Measurements from ENCODE around the gene OR51A2.
"Not testable (repeated sequence)": the region's sequence is repeated elsewhere in the genome, so short reads cannot be mapped to it uniquely, and the experiment has no call there.

Gene OR51A2, protein sequence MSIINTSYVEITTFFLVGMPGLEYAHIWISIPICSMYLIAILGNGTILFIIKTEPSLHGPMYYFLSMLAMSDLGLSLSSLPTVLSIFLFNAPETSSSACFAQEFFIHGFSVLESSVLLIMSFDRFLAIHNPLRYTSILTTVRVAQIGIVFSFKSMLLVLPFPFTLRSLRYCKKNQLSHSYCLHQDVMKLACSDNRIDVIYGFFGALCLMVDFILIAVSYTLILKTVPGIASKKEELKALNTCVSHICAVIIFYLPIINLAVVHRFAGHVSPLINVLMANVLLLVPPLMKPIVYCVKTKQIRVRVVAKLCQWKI

DNA sequence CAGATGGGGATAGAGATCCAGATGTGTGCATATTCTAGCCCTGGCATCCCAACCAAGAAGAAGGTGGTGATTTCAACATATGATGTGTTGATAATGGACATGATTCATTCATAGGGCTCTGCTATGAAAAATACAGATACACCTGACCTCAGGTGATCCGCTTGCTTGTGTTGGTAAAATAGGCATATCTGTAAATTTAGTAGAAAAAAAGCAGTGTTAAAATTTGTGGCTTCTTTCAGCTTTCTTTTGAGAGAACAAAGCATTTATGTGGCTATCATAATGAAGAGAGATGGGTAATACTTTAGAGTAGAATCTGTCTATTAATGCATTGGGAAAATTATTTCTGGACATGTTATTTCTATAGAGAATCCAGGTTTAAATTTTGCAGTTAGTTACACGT is at the start of gene OR51A2:
Gene OR51A2, minus strand, starts transcription at position 101 of the 400 bp plus-strand sequence. Its CDS starts 0 bp downstream, at position 101.
- not testable (repeated sequence) for H3K4me3 ChIP-seq (ENCODE audit: low read depth, low read length)

DNA sequence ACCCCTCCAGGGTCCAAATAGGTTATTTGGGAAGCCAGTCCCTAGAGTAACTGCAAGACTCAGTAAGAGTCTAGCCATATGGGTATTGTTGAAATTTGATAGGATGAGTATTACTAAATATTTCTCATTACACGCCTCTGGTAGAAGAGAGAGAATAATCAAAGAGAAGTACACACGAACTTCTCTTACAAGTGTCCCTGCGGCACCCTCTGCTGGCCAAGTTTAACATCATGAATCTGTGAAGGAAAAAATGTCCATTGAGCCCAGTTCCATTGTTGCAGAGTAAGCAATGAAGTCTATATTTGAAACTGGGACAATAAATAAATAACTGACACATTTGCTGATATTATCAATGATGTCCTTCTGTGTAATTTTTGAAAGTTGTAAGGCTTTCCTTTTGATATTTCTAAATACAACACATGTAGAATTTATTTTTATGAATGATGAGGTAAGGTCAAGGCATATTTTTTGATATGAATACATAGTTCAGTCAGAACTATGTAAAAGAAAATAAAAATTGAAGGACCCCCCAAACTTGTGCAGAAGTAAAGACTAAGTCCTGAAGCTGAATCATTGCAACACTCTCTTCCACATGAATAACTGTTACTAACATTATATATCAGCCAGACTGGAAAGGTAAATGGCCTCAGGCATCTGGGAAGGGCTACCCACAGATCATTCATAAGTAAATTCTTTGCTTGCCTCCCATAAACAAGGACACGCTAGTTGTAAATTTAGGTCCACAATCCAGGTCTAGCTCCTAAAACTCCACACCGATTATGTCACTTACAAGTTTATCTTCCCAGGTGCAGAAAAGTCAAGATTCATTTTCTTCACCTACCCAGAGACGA is 49.1 kb upstream of the OR51A2 start:
- no peak overlapping the region for H3K4me3 ChIP-seq (ENCODE audit: low read depth, low read length)

DNA sequence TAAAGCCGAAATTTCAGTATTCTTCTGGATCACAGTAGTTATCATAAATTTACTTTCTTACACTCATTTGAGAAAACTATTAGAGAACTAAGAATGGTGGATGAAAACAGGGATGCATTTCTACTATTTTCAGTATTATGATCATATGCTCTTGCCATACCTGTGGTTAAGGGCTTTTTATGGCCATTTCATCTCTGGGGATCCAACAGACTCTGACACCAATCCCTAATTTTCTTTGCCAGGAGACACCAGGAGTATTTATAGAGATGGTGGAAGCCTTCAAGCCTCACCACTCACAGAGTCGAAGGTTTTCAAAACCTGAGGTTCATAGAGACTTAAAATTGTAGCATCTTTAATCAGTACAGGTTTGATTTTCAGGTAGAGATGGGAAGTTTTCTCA is 39.0 kb upstream of the OR51A2 start, which contains the start of gene OR51L1:
Gene OR51L1, plus strand, starts transcription at position 301 of the 400 bp plus-strand sequence. CDS start 4,132 bp downstream, outside the sequence.
- no peak within 1 kb of the TSS for H3K4me3 ChIP-seq (ENCODE audit: low read depth, low read length)

DNA sequence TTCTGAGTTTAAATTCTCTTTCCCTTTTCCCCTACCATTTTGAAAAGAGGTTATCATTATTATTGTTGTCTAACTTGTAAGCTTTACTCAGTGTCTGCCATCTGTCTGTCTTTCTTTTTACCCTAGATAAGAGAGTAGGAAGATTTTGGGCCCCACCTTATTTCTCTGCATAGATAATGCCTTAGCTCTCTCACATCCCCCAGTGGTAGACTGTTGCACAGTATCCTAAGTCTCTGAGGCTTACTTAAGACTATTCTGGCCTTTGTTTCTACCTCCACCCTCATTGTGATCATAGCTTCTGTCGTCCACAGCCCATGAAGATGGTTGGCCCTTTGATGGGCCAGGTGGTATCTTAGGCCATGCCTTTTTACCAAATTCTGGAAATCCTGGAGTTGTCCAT is 35.5 kb upstream of the OR51A2 start:
- no peak overlapping the region for H3K4me3 ChIP-seq (ENCODE audit: low read depth, low read length)

- H3K4me3 ChIP-seq (ENCODE audit: low read depth, low read length): no peak overlapping the region
Observed at GRCh38 chr11:4983841-4984240, 28.3 kb upstream of the OR51A2 start.

DNA sequence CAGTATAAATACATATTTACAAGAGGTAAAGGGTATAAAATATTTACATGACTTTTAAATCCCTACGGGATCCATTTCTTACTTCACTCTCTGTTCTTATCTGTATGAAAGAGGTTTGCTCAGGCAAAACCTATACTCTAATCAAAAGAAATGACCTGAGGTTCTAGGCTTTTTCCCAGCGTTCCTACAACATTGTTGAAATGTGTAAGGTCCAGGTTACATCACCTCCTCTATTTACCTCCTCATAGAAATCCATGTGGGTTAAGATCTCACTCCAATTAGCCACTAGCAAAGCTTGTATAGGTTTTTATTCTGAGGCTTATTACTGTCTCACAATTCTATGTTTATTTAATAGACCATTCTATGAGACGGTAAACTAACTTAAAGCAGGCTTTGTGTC is 27.2 kb upstream of the OR51A2 start:
- no peak overlapping the region for H3K4me3 ChIP-seq (ENCODE audit: low read depth, low read length)

DNA sequence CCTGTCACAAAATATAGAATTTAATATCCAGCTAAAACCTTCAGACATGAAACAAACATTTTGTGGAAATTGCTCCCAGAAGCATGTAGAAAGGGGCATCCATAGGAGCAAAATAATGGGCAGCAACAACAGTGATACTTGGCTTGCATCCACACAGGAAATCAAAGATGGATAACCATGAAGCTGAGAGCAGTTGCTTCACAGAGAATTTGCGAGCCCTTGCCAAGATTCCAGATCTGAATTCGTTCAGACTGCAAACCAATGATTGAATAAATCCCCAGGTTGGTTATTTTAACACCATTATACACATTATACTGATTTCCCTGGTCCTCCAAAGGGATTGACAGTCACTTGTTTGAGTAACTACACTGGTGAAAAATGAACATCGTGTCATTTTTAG is 23.5 kb upstream of the OR51A2 start:
- H3K4me3 ChIP-seq (ENCODE audit: low read depth, low read length): no peak overlapping the region

DNA sequence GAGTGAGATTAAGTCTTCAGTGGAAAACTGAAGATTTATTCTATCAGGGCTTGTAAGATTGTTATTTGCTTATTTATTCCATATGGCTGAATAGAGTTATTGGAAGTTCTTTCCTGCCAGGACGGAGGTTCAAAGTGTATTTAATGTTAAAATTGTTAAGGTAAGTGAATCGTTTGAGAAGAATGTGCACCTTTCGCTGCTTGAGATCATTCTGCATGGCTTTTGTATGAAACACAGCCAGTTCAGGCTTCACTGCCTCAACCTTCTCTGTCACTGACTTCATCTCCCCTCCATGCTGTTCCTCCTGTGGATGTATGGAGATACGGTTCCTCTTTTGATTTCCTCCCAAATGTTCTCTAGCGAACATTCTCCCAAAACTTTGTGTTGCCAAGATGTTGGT is 19.9 kb upstream of the OR51A2 start:
- no peak overlapping the region for H3K4me3 ChIP-seq (ENCODE audit: low read depth, low read length)

- no peak overlapping the region for H3K4me3 ChIP-seq (ENCODE audit: low read depth, low read length)
Observed at GRCh38 chr11:4962816-4963215, 7.3 kb upstream of the OR51A2 start.

- no peak overlapping the region for H3K4me3 ChIP-seq (ENCODE audit: low read depth, low read length)
Observed at GRCh38 chr11:4960877-4961276, 5.4 kb upstream of the OR51A2 start.

GRCh38 chr11:4957396-4957795 is 1.9 kb upstream of the OR51A2 start:
- H3K4me3 ChIP-seq (ENCODE audit: low read depth, low read length): no peak overlapping the region

DNA sequence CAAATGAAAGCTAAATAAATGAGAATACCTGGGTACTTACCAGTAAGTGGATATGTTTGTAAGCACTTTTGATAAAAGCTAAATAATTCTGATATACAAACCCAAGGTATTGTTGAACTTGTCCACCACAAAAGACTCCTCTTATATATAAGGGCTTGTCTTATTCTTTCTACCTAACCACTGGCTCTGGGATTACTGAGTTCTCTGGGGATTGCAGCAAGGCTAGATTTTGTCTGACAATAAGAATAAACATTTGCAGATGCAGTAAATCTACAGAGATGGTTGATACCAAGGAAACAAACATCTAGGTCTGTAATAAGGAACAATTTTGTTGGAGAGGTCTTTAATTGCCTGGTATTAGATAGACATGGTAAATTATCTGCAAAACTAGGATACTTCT is 8.0 kb downstream of the OR51A2 start, which contains the start of gene OR51A4:
Gene OR51A4, minus strand, starts transcription at position 101 of the 400 bp plus-strand sequence. CDS start 505 bp downstream, outside the sequence.
- no peak within 1 kb of the TSS for H3K4me3 ChIP-seq (ENCODE audit: low read depth, low read length)

GRCh38 chr11:4936745-4937144 is 18.8 kb downstream of the OR51A2 start:
- H3K4me3 ChIP-seq (ENCODE audit: low read depth, low read length): no peak overlapping the region

- H3K4me3 ChIP-seq (ENCODE audit: low read depth, low read length): no peak overlapping the region
Observed at GRCh38 chr11:4932751-4933150, 22.8 kb downstream of the OR51A2 start.

GRCh38 chr11:4926608-4927007 is 28.9 kb downstream of the OR51A2 start:
- no peak overlapping the region for H3K4me3 ChIP-seq (ENCODE audit: low read depth, low read length)

- no peak within 1 kb of the TSS for H3K4me3 ChIP-seq (ENCODE audit: low read depth, low read length)
Observed at GRCh38 chr11:4924239-4924638, 31.3 kb downstream of the OR51A2 start, which contains the start of gene OR51G1. OR51G1 (minus strand) TSS chr11:4924339; CDS start chr11:4924339, 0 bp downstream.

GRCh38 chr11:4922304-4922703 is 33.2 kb downstream of the OR51A2 start:
- no peak overlapping the region for H3K4me3 ChIP-seq (ENCODE audit: low read depth, low read length)

GRCh38 chr11:4921796-4922195 is 33.7 kb downstream of the OR51A2 start:
- H3K4me3 ChIP-seq (ENCODE audit: low read depth, low read length): no peak overlapping the region

DNA sequence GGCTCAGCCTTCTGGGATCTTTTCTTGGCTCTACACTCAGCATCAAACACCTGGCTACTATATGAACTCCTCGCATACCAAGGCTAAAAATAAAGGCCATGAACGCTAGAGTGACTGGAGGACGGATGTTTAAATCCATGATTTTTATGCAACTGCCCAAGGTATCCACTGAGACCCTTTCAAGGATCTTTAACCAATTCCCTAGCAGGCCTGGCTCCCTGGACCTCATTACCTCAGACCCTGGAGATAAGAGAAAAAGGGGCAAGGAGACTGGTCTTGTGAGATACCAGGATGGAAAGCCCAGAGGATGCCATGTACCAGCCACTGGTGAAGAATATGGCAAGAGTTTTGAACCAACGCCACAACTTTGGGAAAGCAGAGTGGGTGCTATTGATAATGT is 36.3 kb downstream of the OR51A2 start, which contains the start of gene OR51G2:
Gene OR51G2, minus strand, starts transcription at position 101 of the 400 bp plus-strand sequence. CDS start 3,687 bp downstream, outside the sequence.
- no peak within 1 kb of the TSS for H3K4me3 ChIP-seq (ENCODE audit: low read depth, low read length)

DNA sequence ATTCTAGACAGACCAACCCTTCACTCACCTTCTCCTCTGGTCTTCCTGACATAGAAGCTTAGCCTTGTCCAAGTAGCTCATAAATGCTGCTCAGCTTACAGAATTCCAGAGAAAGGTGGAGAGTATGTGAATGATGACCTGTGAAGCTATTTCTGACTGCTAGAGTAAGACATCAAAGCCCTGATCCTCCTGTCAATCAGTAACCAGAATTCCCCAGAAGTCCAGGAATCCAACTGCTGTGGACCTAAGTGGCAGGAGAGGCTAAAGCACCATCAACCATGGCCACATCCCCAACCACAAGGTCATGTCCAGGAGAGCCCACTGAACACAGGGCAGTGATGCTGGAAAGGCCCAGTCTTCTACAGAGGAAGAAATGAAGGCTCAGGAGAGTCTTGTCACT is 38.9 kb downstream of the OR51A2 start:
- H3K4me3 ChIP-seq (ENCODE audit: low read depth, low read length): no peak overlapping the region
